Glomerular visceral epithelial cell (primary cell): ENCODE results near the gene ALDH6A1.
"Not testable (repeated sequence)": the region's sequence is repeated elsewhere in the genome, so short reads cannot be mapped to it uniquely, and the experiment has no call there.

ENCODE experiments used
- DNase-seq: peaks from one replicate; pipeline ENCODE4 v3.0.0-alpha.2; 2016; ENCODE audit errors: extremely low spot score

Gene ALDH6A1

GRCh38 chr14:74084277-74085046 lies at the start of gene ALDH6A1, which contains the start of gene LIN52:
ALDH6A1 (minus strand) TSS chr14:74084453; CDS start chr14:74084394, 59 bp downstream.
LIN52 (plus strand) TSS chr14:74084956; CDS start chr14:74084975, 19 bp downstream.
- DNase-seq, result peak; percentile 100

GRCh38 chr14:74127634-74128033 lies 43.4 kb upstream of the ALDH6A1 start:
- DNase-seq, result no peak

GRCh38 chr14:74126315-74127013 lies 42.2 kb upstream of the ALDH6A1 start:
- DNase-seq, result no peak

- not testable (repeated sequence) for DNase-seq
These were observed 41.2 kb upstream of the ALDH6A1 start for GRCh38 chr14:74125487-74125886.

GRCh38 chr14:74111395-74112216 lies 27.4 kb upstream of the ALDH6A1 start:
- peak; percentile 48 for DNase-seq

GRCh38 chr14:74109369-74109768 lies 25.1 kb upstream of the ALDH6A1 start:
- no peak for DNase-seq

GRCh38 chr14:74105381-74105780 lies 21.1 kb upstream of the ALDH6A1 start:
- DNase-seq, result no peak

GRCh38 chr14:74089251-74090020 lies 5.2 kb upstream of the ALDH6A1 start:
- no peak for DNase-seq

GRCh38 chr14:74085828-74086227 lies 1.6 kb upstream of the ALDH6A1 start:
- DNase-seq, result no peak

GRCh38 chr14:74085047-74085637 lies 889 bp upstream of the ALDH6A1 start:
- peak; percentile 70 for DNase-seq

GRCh38 chr14:74083784-74084276 lies 423 bp downstream of the ALDH6A1 start:
- DNase-seq, result no peak

GRCh38 chr14:74083161-74083560 lies 1.1 kb downstream of the ALDH6A1 start:
- no peak for DNase-seq

- DNase-seq, result no peak
These were observed 2.8 kb downstream of the ALDH6A1 start for GRCh38 chr14:74081491-74081890.

- peak; percentile 26 for DNase-seq
These were observed 3.3 kb downstream of the ALDH6A1 start for GRCh38 chr14:74080820-74081460.

GRCh38 chr14:74077401-74077800 lies 6.9 kb downstream of the ALDH6A1 start:
- DNase-seq, result no peak

- DNase-seq, result no peak
These were observed 18.3 kb downstream of the ALDH6A1 start for GRCh38 chr14:74065746-74066575.

- DNase-seq, result no peak
These were observed 19.4 kb downstream of the ALDH6A1 start for GRCh38 chr14:74064883-74065282.

GRCh38 chr14:74064426-74064825 lies 19.8 kb downstream of the ALDH6A1 start:
- DNase-seq, result no peak

- DNase-seq, result no peak
These were observed 21.5 kb downstream of the ALDH6A1 start for GRCh38 chr14:74062809-74063150.
